ENCODE measurements around the gene ERFL. TPM values are rescaled to one million over a fixed set of nuclear protein-coding genes. Genes with fewer than 3 reads are reported as not detected.

ERFL gene
- total and polyA plus RNA-seq, 2 of the 8 experiments (the other 6 are each of a cell fraction or from before 2014, with no cell fraction given), result 0.12 TPM; not detected in 1

DNA sequence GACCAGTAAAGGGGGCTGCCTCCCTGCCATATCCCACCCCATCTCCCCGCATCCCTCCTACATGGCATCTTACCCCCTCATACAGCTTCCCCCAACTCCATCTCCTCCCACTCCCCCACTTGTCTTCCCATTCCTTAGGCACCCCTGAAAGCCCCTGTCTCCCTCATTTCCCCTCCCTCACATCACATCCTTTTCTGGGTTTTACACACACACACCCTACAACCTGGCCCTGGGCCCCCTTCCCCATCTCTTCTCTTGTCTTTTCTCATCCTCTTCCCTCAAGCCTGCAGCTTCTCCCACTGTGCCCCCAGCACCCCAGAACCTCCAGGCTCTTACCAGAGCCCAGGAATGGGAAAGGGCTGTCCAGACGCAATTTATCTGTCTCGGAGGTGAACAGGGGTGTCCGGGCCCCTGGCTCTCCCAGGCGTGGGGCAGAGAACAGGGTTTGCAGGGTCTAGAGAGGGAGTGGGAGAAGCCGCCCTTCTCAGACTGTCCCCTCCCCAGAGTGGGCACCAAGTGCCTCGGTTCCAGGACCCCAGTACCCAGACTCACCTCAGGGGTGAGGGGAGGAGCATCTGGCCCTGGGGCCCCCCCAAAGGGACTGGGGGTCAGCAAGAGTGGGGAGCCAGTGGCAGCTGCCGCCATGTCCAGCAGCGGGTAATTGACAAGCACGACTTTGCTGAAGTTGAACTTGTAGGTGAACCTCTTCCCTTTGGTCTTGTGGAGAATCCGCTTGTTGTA is 19.4 kb downstream of the ERFL start:
- no peak overlapping the region for H2BK120ac ChIP-seq (replicated peaks; ENCODE audit: low read depth, low read length)
- FAIRE-seq (no peak), DNase-seq (ENCODE audit: low read depth in 1 of 2, low spot score in 2 of 2) (no peak)
- H2AFZ ChIP-seq (ENCODE audit: low read length), result no peak overlapping the region
- no peaks in the 10 kb centered on the region for H3K9me3 ChIP-seq (ENCODE audit: insufficient read depth in 2 of 2, low read depth in 1 of 2, low read length in 1 of 2)
- no peak overlapping the region for H3K9ac ChIP-seq (replicated peaks in 1 of 4; ENCODE audit: extremely low read depth in 1 of 4, low read depth in 3 of 4, low read length in 3 of 4)
- H2BK12ac ChIP-seq (ENCODE audit: low read depth, low read length), result no peak overlapping the region
- H2BK20ac ChIP-seq (ENCODE audit: low read length), result no peak overlapping the region
- no peak overlapping the region for H3K18ac ChIP-seq (ENCODE audit: extremely low read depth, low read length)
- peaks cover 36 to 47% (median 44%) of the 10 kb centered on the region in 4 experiments for H3K27me3 ChIP-seq (replicated peaks in 1 of 4; ENCODE audit: control insufficient read depth in 3 of 4, extremely low read depth in 1 of 4, insufficient read depth in 3 of 4, low read length in 3 of 4)
- H3K4me3 ChIP-seq (ENCODE audit: extremely low read depth in 1 of 4, insufficient read depth in 2 of 4, low read depth in 3 of 4, low read length in 4 of 4), result no peak overlapping the region
- H3K4ac ChIP-seq (replicated peaks; ENCODE audit: insufficient read length, low read depth, low read length), result no peak overlapping the region
- peaks cover 0 to 8% (median 3%) of the 10 kb centered on the region in 4 experiments for H3K36me3 ChIP-seq (ENCODE audit: control insufficient read depth in 2 of 4, insufficient read depth in 4 of 4, low read length in 3 of 4)
- H3K23ac ChIP-seq (ENCODE audit: insufficient read length), result no peak overlapping the region
- H2AK5ac ChIP-seq (ENCODE audit: low read depth, low read length), result no peak overlapping the region
- peaks cover 0 to 14% (median 3%) of the 10 kb centered on the region in 4 experiments; a peak in 5 of 7 replicates for H3K4me1 ChIP-seq (replicated peaks in 1 of 4; ENCODE audit: control insufficient read depth in 3 of 4, insufficient read depth in 4 of 4, low read length in 3 of 4)
- peaks cover 5% of the 10 kb centered on the region; the same call in 1 of the 2 replicates for H3K23me2 ChIP-seq (ENCODE audit: low read depth, low read length)
- no peak overlapping the region for H4K5ac ChIP-seq (ENCODE audit: insufficient read length, low read depth, low read length)
- no peak overlapping the region for H2BK15ac ChIP-seq (ENCODE audit: low read length)
- no peak overlapping the region for H4K91ac ChIP-seq (replicated peaks; ENCODE audit: insufficient read length, low read length)
- H3K79me2 ChIP-seq (ENCODE audit: control insufficient read depth in 1 of 2, insufficient read depth in 2 of 2, low read length in 2 of 2), result no peaks in the 10 kb centered on the region
- H4K8ac ChIP-seq (ENCODE audit: extremely low read depth, insufficient read depth, low read length), result no peak overlapping the region
- no peak overlapping the region for H3K14ac ChIP-seq (ENCODE audit: insufficient read length)
- ChIA-PET CTCF (ENCODE audit: partially characterized antibody) (interaction anchor here (0.9 to 1.2 kb wide), 3 partner anchors 10 to 34 kb away, joined by 3 read pairs; no protein-coding TSS in a partner anchor), POLR2A (ENCODE audit: partially characterized antibody) (interaction anchor here (1.0 to 13.1 kb wide), 8 partner anchors 9 to 49 kb away, joined by 3 to 167 read pairs (median 6); partner anchors contain the start of gene ERFL)
- no peak overlapping the region for H3K56ac ChIP-seq (replicated peaks; ENCODE audit: insufficient read length, low read depth, low read length)
- WGBS, 2 experiments (ENCODE audit: extremely low coverage in 1 of 2, insufficient coverage in 1 of 2, insufficient read length in 1 of 2, insufficient replicate concordance in 2 of 2, low coverage in 1 of 2, low lambda C conversion rate in 2 of 2, missing lambda C conversion rate in 1 of 2), result 77% methylated on average over 9 of the region's 11 CpGs; no CpG with 5 or more reads in 1 of the 2 experiments
- peaks cover 2% of the 10 kb centered on the region; the same call in 1 of the 2 replicates for H3K79me1 ChIP-seq (ENCODE audit: low read depth, low read length)
- peaks cover 6 to 22% of the 10 kb centered on the region in 2 experiments for H4K20me1 ChIP-seq (replicated peaks in 1 of 2; ENCODE audit: control insufficient read depth in 1 of 2, insufficient read depth in 2 of 2, low read length in 2 of 2)
- no peak overlapping the region for H2BK5ac ChIP-seq (ENCODE audit: low read depth, low read length)
- H3K27ac ChIP-seq (ENCODE audit: low read depth, low read length), result no peak overlapping the region
- no peak overlapping the region for H3K4me2 ChIP-seq (ENCODE audit: insufficient read depth in 1 of 2, low read depth in 2 of 2, low read length in 2 of 2)
- TF ChIP-seq PHF8 (conservative IDR thresholded peaks at IDR 0.05; ENCODE audit: low read depth, low read length), result no peak
- TF ChIP-seq CBX8 (IDR thresholded peaks at IDR 0.05; ENCODE audit: borderline replicate concordance, low read depth, low read length), result no peak
- TF ChIP-seq GTF2F1 (IDR thresholded peaks at IDR 0.05; ENCODE audit: borderline replicate concordance, low read depth, low read length), result no peak
- TF ChIP-seq ATF2 (IDR thresholded peaks at IDR 0.05; ENCODE audit: low read length), result no peak
- no peak for TF ChIP-seq BACH1 (IDR thresholded peaks at IDR 0.05; ENCODE audit: low read length)
- no peak for TF ChIP-seq HDAC2 (IDR thresholded peaks at IDR 0.05; ENCODE audit: borderline replicate concordance in 1 of 2, low read depth in 2 of 2, low read length in 2 of 2)
- no peak for TF ChIP-seq CEBPB (IDR thresholded peaks at IDR 0.05; ENCODE audit: low read depth, low read length)
- TF ChIP-seq TBP (IDR thresholded peaks at IDR 0.05; ENCODE audit: low read depth, low read length), result no peak
- TF ChIP-seq JUND (IDR thresholded peaks at IDR 0.05; ENCODE audit: low read length), result no peak
- TF ChIP-seq RAD21 (IDR thresholded peaks at IDR 0.05 in 1 of 2, conservative IDR thresholded peaks at IDR 0.05 in 1 of 2; ENCODE audit: low read depth in 2 of 2, low read length in 2 of 2), result no peak

Measured in H1 (cell line).